Activated B cell treated with CpG ODN at 0.5 μM for 24 hours (primary cell): ENCODE measurements around the gene HEATR1. TPM values are rescaled to one million over a fixed set of nuclear protein-coding genes. Genes with fewer than 3 reads are reported as not detected.

Experiments used
- ATAC-seq: fragments of 200-7000 bp; cut with Tn5 transposase; one replicate; pipeline ENCODE4 v1.10.0; 2021; ENCODE audit warnings: low read depth, mild to moderate bottlenecking, moderate library complexity
- CTCF ChIA-PET: fragments of 350-600 bp; sonication (Branson Sonifier 250); formaldehyde crosslinking; loops from one replicate; lab custom pipeline; 2021; ENCODE audit warnings: antibody characterized with exemption; lab: Charles Lee
- POLR2A ChIA-PET: fragments of 350-600 bp; sonication (Branson Sonifier 250); formaldehyde crosslinking; loops from one replicate; lab custom pipeline; 2021; ENCODE audit warnings: antibody characterized with exemption; lab: Charles Lee
- DNase-seq: peaks from one replicate; pipeline ENCODE4 v3.0.0; 2022
- H3K27ac Mint-ChIP-seq: one replicate; pipeline ENCODE4 v1.8.0; 2020; ENCODE audit warnings: mixed read lengths
- H3K27me3 Mint-ChIP-seq: one replicate; pipeline ENCODE4 v1.8.0; 2021; ENCODE audit warnings: mixed read lengths
- H3K36me3 Mint-ChIP-seq: one replicate; pipeline ENCODE4 v1.8.0; 2021; ENCODE audit warnings: low read depth, mixed read lengths
- H3K4me1 Mint-ChIP-seq: one replicate; pipeline ENCODE4 v1.8.0; 2021; ENCODE audit warnings: mixed read lengths
- H3K4me3 Mint-ChIP-seq: one replicate; pipeline ENCODE4 v1.8.0; 2020; ENCODE audit warnings: mild to moderate bottlenecking, mixed read lengths
- H3K9me3 Mint-ChIP-seq: one replicate; pipeline ENCODE4 v1.8.0; 2020; ENCODE audit warnings: mixed read lengths
- intact Hi-C: fragments of 100-400 bp; cut with micrococcal nuclease; formaldehyde crosslinking; loops from one replicate; pipeline ENCODE4 v1.15.1; 2024
- total RNA-seq: library from RNA; stranded (reverse); gene quantifications from 2 replicates; pipeline ENCODE4 v1.2.3, GENCODE V29; 2022
- TF ChIP-seq, protein P1 (sequence below): fragments of 200-600 bp; IDR thresholded peaks from one replicate; pipeline ENCODE4 v1.8.0; 2022; ENCODE audit warnings: antibody characterized with exemption, mild to moderate bottlenecking

The HEATR1 gene
- total RNA-seq, 1 donor from 2014 or later = 78.5 TPM

DNA sequence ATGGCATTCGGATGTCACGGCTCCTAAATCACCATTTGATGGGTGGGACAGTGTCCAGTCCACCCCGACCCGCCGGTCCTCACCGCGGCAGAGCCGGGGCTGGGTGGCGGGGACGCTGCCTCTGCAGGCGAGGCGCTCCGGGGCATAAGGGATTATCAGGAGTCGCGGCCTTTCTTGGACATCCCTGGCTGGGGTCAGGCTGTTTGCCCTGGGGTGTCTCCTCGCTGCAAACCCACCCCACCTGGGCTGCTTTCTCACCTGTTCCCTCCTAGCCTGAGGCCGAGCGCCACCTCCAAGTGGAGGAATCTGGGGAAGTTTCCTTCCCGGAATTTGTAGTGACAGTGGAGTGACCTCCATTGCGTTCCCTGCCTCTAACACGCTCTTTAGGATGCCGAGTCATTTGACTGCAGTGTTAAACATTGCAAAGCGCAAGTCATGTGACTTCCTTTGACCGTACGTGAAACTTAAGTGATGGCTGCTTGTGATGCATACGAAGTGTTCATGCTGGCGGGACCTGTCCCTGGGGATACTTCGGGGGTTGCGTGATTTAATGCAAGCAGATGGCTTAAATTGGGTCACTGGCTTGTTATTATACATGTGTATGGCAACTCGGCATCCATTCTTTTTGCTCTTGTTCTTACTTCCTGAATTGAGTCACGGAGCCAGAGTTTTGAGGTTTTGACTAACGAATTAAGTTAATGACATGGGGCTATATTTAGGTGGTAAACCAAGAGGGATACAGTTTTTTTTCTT lies 80.0 kb downstream of the HEATR1 start:
- ATAC-seq (peak; percentile 87), DNase-seq (peak; percentile 58)
- H3K27me3 Mint-ChIP-seq = no peaks in the 10 kb centered on the region
- H3K36me3 Mint-ChIP-seq = peaks cover 30% of the 10 kb centered on the region
- TF ChIP-seq, protein P1, sequence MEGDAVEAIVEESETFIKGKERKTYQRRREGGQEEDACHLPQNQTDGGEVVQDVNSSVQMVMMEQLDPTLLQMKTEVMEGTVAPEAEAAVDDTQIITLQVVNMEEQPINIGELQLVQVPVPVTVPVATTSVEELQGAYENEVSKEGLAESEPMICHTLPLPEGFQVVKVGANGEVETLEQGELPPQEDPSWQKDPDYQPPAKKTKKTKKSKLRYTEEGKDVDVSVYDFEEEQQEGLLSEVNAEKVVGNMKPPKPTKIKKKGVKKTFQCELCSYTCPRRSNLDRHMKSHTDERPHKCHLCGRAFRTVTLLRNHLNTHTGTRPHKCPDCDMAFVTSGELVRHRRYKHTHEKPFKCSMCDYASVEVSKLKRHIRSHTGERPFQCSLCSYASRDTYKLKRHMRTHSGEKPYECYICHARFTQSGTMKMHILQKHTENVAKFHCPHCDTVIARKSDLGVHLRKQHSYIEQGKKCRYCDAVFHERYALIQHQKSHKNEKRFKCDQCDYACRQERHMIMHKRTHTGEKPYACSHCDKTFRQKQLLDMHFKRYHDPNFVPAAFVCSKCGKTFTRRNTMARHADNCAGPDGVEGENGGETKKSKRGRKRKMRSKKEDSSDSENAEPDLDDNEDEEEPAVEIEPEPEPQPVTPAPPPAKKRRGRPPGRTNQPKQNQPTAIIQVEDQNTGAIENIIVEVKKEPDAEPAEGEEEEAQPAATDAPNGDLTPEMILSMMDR = no peak
- CTCF ChIA-PET = no interaction called here
- peaks cover 12% of the 10 kb centered on the region for H3K4me1 Mint-ChIP-seq
- POLR2A ChIA-PET = interaction anchor here (1.0 to 1.8 kb wide), 2 partner anchors 80 to 457 kb away, joined by 3 to 8 read pairs; partner anchors contain the start of gene HEATR1
- peak overlapping the region; percentile 95 for H3K4me3 Mint-ChIP-seq
- H3K9me3 Mint-ChIP-seq = no peaks in the 10 kb centered on the region
- peak overlapping the region; percentile 90 for H3K27ac Mint-ChIP-seq
- intact Hi-C loops = loop anchor here (1.0 to 10.0 kb wide), 8 partner anchors 80 to 1197 kb away; partner anchors contain the start of genes ARID4B, B3GALNT2, GGPS1 and GPR137B

DNA sequence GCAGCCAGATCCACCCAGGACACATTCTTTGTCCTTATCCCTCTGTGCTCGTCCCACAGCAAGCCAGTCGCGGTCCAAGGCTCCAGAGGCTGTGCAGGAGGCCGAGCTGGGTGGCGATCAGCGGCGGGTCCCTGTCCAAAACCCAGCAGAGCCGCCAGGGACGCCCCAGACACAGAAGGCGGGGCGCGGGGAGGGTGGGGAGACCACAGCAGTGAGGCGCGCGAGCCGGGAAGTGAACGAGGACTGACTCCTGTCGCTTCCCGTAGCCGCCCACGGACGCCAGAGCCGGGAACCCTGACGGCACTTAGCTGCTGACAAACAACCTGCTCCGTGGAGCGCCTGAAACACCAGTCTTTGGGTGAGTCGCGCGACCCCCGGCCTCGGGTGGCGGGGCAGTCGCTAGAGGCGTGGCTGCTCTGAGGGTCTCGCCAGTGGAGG lies 80.6 kb downstream of the HEATR1 start, which contains the start of gene LGALS8:
Gene LGALS8, plus strand, starts transcription at position 279 of the 438 bp plus-strand sequence. CDS start 2,089 bp downstream, outside the sequence.
- CTCF ChIA-PET = no interaction called here
- peak; percentile 69 for DNase-seq
- Mint-ChIP-seq H3K27me3 (no peaks in the 10 kb centered on the region), H3K4me1 (peaks cover 12% of the 10 kb centered on the region), H3K9me3 (no peaks in the 10 kb centered on the region), H3K27ac (peak within 1 kb of the TSS; percentile 90), H3K36me3 (peaks cover 26% of the 10 kb centered on the region), H3K4me3 (peak within 1 kb of the TSS; percentile 95)
- POLR2A ChIA-PET = interaction anchor here (0.8 to 1.8 kb wide), 3 partner anchors 14 to 457 kb away, joined by 3 to 8 read pairs (median 4); partner anchors contain the start of gene HEATR1
- intact Hi-C loops = loop anchor here (1.0 to 10.0 kb wide), 8 partner anchors 81 to 1196 kb away; partner anchors contain the start of genes ARID4B, B3GALNT2, GGPS1 and GPR137B
- peak; percentile 60 for ATAC-seq
- TF ChIP-seq, protein P1 = no peak

DNA sequence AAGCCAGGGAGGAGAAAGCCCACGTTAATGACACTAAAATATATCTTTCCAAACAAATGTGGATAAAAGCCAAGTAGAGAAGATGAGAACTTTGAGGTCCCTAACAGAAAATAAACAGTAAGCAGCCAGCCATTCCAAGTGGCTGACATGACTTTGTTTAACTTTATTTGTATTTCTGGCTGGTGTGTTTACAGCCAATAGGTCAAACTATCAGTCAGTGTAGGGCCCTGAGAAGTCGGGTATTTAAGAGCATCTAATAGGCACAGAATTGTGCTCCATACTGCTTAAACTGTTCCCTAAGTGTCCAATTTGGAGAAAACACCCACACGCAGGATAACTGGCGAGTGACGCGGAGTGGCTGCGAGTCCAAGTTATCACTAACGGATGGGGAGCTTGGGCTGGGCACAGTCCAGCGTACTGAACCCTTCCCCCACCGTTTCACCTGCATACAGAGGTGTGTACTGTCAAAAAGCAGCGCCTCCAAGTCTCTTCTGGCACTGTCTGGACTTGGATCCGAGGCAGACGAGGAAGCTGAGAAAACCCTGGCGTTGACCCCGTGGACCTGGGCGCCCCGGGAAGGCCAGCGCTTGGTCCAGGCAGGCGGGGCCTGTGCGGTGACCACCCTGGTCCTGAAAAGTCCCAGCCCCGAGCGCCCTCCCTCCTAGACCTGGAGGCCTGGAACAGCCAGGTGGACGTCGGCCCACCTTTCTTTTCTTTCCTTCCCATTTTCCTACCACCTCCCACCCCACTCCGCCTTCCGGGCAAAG lies 81.2 kb downstream of the HEATR1 start:
- DNase-seq (no peak), ATAC-seq (no peak)
- H3K27me3 Mint-ChIP-seq = no peaks in the 10 kb centered on the region
- no peaks in the 10 kb centered on the region for H3K9me3 Mint-ChIP-seq
- ChIA-PET POLR2A (interaction anchor here (0.8 to 1.0 kb wide), 2 partner anchors 13 to 456 kb away, joined by 3 to 4 read pairs; no protein-coding TSS in a partner anchor), CTCF (no interaction called here)
- peaks cover 12% of the 10 kb centered on the region for H3K4me1 Mint-ChIP-seq
- H3K4me3 Mint-ChIP-seq = peak overlapping the region; percentile 95
- peak overlapping the region; percentile 90 for H3K27ac Mint-ChIP-seq
- TF ChIP-seq, protein P1 = no peak
- peaks cover 24% of the 10 kb centered on the region for H3K36me3 Mint-ChIP-seq
- intact Hi-C loops = loop anchor here (5.0 to 10.0 kb wide), 2 partner anchors 1018 to 1196 kb away; partner anchors contain the start of genes ARID4B, B3GALNT2 and GGPS1

DNA sequence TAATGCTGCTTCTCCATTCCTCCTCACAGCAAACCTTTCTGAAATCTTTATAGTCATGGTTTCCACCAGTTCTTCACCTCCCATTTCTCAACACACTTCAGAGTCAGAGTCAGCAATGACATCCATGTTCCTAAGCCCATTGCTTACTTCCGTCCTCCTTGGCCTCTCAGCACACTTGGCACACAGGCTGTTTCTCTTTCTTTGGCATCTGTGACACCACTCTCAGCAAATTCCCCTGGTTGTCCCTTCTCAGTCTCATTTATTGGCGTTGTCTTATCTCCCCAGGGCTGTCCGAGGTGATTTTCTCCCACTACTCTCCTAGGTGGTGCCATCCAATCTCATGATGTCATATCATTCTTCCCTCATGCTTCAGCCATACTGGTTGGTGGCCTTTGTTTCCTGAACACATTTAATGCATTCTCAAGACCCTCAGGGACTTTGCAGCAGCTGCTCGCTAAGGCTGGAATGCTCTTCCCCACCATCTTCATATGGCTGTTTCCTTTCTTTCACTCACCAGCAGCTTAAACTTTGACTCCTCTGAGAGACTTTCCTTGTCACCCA lies 83.8 kb downstream of the HEATR1 start:
- Mint-ChIP-seq H3K4me1 (peaks cover 12% of the 10 kb centered on the region), H3K4me3 (no peak overlapping the region), H3K36me3 (peaks cover 8% of the 10 kb centered on the region), H3K27ac (no peak overlapping the region), H3K27me3 (no peaks in the 10 kb centered on the region), H3K9me3 (no peaks in the 10 kb centered on the region)
- intact Hi-C loops = loop anchor here (5.0 to 10.0 kb wide), 2 partner anchors 1016 to 1193 kb away; partner anchors contain the start of genes ARID4B, B3GALNT2 and GGPS1
- CTCF ChIA-PET = no interaction called here
- ATAC-seq = no peak
- TF ChIP-seq, protein P1 = no peak
- POLR2A ChIA-PET = no interaction called here
- DNase-seq = no peak
